ENCODE measurements around the gene IL15RA. TPM values are rescaled to one million over a fixed set of nuclear protein-coding genes. Genes with fewer than 3 reads are reported as not detected.

Gene IL15RA
- total and polyA plus RNA-seq, 2 of the 8 experiments (the other 6 are each of a cell fraction or from before 2014, with no cell fraction given), result 1.3 to 1.4 TPM

DNA sequence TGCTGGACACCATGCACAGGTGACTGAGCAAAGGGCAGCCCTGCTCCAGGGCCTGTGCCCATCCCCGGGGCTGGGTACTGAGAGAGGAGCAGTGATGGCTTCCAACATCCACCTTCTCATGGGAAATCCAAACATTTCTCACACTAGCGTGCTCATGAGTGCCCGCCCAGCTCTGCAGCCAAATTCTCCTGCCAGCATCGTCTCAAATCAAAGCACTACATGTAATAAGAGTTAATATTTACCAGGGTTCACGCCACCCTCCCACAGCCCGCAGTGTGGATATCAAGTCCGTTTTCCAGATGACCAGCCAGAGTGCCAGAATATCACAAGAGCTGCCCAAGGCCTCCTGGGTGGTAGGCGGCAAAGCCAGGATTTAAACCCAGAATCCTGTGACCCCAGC, 12.1 kb downstream of the IL15RA start:
- H3K36me3 ChIP-seq (ENCODE audit: control insufficient read depth in 2 of 4, insufficient read depth in 4 of 4, low read length in 3 of 4), result no peaks in the 10 kb centered on the region
- H4K20me1 ChIP-seq (replicated peaks in 1 of 2; ENCODE audit: control insufficient read depth in 1 of 2, insufficient read depth in 2 of 2, low read length in 2 of 2), result no peaks in the 10 kb centered on the region
- no peak overlapping the region for H3K56ac ChIP-seq (replicated peaks; ENCODE audit: insufficient read length, low read depth, low read length)
- H3K79me1 ChIP-seq (ENCODE audit: low read depth, low read length), result no peaks in the 10 kb centered on the region; the same call in 1 of the 2 replicates
- H4K8ac ChIP-seq (ENCODE audit: extremely low read depth, insufficient read depth, low read length), result no peak overlapping the region
- no peak overlapping the region for H2BK120ac ChIP-seq (replicated peaks; ENCODE audit: low read depth, low read length)
- no peak overlapping the region for H2AFZ ChIP-seq (ENCODE audit: low read length)
- H3K27ac ChIP-seq (ENCODE audit: low read depth, low read length), result no peak overlapping the region
- no peaks in the 10 kb centered on the region for H3K9me3 ChIP-seq (ENCODE audit: insufficient read depth in 2 of 2, low read depth in 1 of 2, low read length in 1 of 2)
- H3K23ac ChIP-seq (ENCODE audit: insufficient read length), result no peak overlapping the region
- H2BK5ac ChIP-seq (ENCODE audit: low read depth, low read length), result no peak overlapping the region
- H4K5ac ChIP-seq (ENCODE audit: insufficient read length, low read depth, low read length), result no peak overlapping the region
- no peak overlapping the region for H3K4me3 ChIP-seq (ENCODE audit: extremely low read depth in 1 of 4, insufficient read depth in 2 of 4, low read depth in 3 of 4, low read length in 4 of 4)
- H3K4me1 ChIP-seq (replicated peaks in 1 of 4; ENCODE audit: control insufficient read depth in 3 of 4, insufficient read depth in 4 of 4, low read length in 3 of 4), result no peaks in the 10 kb centered on the region
- WGBS, 2 experiments (ENCODE audit: extremely low coverage in 1 of 2, insufficient coverage in 1 of 2, insufficient read length in 1 of 2, insufficient replicate concordance in 2 of 2, low coverage in 1 of 2, low lambda C conversion rate in 2 of 2, missing lambda C conversion rate in 1 of 2), result 89% methylated on average over 8 of the region's 8 CpGs; no CpG with 5 or more reads in 1 of the 2 experiments
- H3K4me2 ChIP-seq (ENCODE audit: insufficient read depth in 1 of 2, low read depth in 2 of 2, low read length in 2 of 2), result no peak overlapping the region
- H3K23me2 ChIP-seq (ENCODE audit: low read depth, low read length), result no peaks in the 10 kb centered on the region
- TF ChIP-seq TCF12 (IDR thresholded peaks at IDR 0.05; ENCODE audit: low read depth, low read length) (no peak), TAF7 (optimal IDR thresholded peaks at IDR 0.05; ENCODE audit: borderline replicate concordance, low read depth, low read length) (no peak), CREB1 (IDR thresholded peaks at IDR 0.05) (no peak), POLR2A (IDR thresholded peaks at IDR 0.05; ENCODE audit: control extremely low read depth in 1 of 2, low read depth in 2 of 2, low read length in 2 of 2) (no peak), PHF8 (conservative IDR thresholded peaks at IDR 0.05; ENCODE audit: low read depth, low read length) (no peak), SUZ12 (IDR thresholded peaks at IDR 0.05; ENCODE audit: low read length) (no peak), GABPA (IDR thresholded peaks at IDR 0.05; ENCODE audit: borderline replicate concordance, insufficient read depth, low read length) (no peak), SAP30 (IDR thresholded peaks at IDR 0.05; ENCODE audit: insufficient read depth, insufficient replicate concordance, low read length) (no peak)
- no peak overlapping the region for H4K91ac ChIP-seq (replicated peaks; ENCODE audit: insufficient read length, low read length)
- FAIRE-seq (no peak), DNase-seq (ENCODE audit: low read depth in 1 of 2, low spot score in 2 of 2) (peak in 1 of 2 experiments; percentile 35)
- no peak overlapping the region for H3K9ac ChIP-seq (replicated peaks in 1 of 4; ENCODE audit: extremely low read depth in 1 of 4, low read depth in 3 of 4, low read length in 3 of 4)
- 0 out of 7 replicates have a peak, but pooled peaks cover 0 to 2% (median 0%) of the 10 kb centered on the region in 4 experiments for H3K27me3 ChIP-seq (replicated peaks in 1 of 4; ENCODE audit: control insufficient read depth in 3 of 4, extremely low read depth in 1 of 4, insufficient read depth in 3 of 4, low read length in 3 of 4)
- no peak overlapping the region for H2AK5ac ChIP-seq (ENCODE audit: low read depth, low read length)
- no peak overlapping the region for H2BK20ac ChIP-seq (ENCODE audit: low read length)
- H3K14ac ChIP-seq (ENCODE audit: insufficient read length), result no peak overlapping the region
- H3K4ac ChIP-seq (replicated peaks; ENCODE audit: insufficient read length, low read depth, low read length), result no peak overlapping the region
- no peak overlapping the region for H3K18ac ChIP-seq (ENCODE audit: extremely low read depth, low read length)
- H2BK15ac ChIP-seq (ENCODE audit: low read length), result no peak overlapping the region
- no peak overlapping the region for H2BK12ac ChIP-seq (ENCODE audit: low read depth, low read length)
- H3K79me2 ChIP-seq (ENCODE audit: control insufficient read depth in 1 of 2, insufficient read depth in 2 of 2, low read length in 2 of 2), result no peaks in the 10 kb centered on the region
- ChIA-PET CTCF (ENCODE audit: partially characterized antibody) (interaction anchor here (0.8 to 1.8 kb wide), 3 partner anchors 48 to 119 kb away, joined by 3 to 6 read pairs (median 3); no protein-coding TSS in a partner anchor), POLR2A (ENCODE audit: partially characterized antibody) (no interaction called here)
